HG03066 (cell line): Measurements from ENCODE around the gene NME9.

Experiments used
- ATAC-seq: cut with Tn5 transposase; IDR thresholded peaks from one replicate; pipeline ENCODE4 v1.9.1; 2021; ENCODE audit warnings: low read depth; ENCODE audit not compliant: unreplicated experiment

NME9 gene

GRCh38 chr3:138284957-138285477 lies 44.6 kb downstream of the NME9 start:
- ATAC-seq, result no peak

GRCh38 chr3:138284079-138284478 lies 45.6 kb downstream of the NME9 start:
- ATAC-seq, result no peak

DNA sequence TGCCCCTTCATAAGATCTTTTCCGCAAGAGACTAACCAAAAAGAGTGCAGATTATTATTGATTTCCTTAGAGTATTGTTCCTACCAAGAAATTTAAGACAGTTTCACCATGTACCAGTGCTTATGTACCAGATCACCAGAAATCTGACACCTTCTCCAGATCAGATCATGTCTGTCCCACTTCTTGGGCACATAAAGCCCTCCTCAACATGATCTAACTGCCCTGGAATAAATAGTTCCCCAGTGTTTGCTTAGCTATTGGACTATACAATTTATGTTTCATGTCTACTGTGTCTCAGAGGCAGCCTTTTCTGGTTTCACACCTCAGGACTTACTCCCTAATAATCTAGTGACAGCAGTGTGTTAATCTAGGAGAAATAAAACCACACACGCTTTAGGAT lies 46.8 kb downstream of the NME9 start:
- no peak for ATAC-seq

DNA sequence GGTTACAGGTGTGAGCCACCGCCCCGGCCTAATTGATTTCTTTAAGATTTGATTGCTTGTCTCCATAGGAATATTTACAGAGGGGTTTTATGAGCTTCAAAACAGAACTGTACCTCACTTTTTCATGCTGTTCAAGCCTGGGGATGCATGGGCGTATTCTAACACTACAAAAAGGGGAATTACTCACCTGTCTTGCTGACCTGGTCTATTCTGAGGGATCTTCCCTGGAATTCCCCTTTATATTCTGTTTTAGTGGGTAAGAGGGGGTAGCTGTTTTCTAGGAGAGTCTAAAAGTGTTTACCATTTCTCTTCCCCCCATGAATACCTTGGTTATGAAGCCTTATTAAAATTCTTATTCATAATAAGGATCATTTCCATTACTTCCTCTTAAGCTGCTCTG lies 48.1 kb downstream of the NME9 start:
- no peak for ATAC-seq

GRCh38 chr3:138271189-138271794 lies 58.4 kb downstream of the NME9 start:
- ATAC-seq, result no peak

- ATAC-seq, result no peak
Observed at GRCh38 chr3:138270245-138270644, 59.4 kb downstream of the NME9 start.

DNA sequence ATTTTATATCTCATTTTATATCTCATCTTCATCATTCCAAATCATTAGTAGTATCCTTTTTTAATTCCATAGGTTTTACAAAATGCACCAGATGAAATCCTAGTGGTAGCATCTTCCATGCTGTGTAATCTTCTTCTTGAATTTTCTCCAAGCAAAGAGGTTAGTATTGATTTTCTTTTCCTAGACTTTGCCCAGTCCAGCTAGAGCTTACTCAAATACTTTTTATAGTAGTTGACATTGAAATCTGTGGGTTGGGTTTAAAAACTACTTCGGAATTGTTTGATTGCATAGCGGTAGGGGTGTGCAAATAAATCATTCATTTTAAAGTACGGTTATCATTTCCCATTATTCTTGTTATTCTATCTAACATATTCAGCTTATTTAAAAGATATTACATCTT lies 62.6 kb downstream of the NME9 start:
- no peak for ATAC-seq

- ATAC-seq, result no peak
Observed at GRCh38 chr3:138265745-138266144, 63.9 kb downstream of the NME9 start.

DNA sequence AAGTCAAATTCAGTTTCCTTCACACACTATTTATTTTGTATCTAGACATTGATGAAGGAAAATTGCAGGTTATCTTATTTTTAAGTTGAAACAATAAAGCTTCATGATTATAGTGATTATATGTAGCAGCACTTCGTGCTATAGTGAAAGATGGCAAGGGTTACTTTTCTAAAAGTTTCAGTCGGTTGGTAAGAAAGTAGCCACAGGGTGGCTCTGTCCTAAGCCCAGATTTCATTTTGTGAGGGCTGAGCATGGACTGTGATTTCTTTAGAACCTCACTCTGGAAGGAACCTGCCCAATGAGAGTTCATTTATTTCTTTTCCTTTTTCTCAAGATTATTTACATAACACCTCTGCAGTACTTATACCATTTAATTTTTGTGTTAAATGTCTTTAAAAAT lies 66.5 kb downstream of the NME9 start:
- ATAC-seq, result no peak

DNA sequence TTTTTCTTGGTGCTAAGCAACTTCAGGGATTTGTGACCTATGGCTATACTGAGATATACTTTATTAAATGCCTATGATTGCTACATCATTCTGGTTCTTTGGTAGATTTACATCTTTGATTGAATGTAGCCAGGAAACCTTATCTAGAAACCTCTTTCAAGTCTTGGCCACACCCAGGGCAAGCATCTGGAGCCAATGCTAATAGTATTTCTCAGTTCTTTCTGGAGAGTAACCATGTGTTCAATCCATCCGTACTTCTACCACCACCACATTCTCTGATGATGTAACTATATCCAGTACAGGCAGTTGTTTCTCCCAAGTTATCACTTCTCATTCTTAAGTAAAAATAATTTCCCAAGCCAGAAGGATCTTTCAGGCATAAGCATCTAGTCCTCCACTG lies 69.0 kb downstream of the NME9 start:
- no peak for ATAC-seq

DNA sequence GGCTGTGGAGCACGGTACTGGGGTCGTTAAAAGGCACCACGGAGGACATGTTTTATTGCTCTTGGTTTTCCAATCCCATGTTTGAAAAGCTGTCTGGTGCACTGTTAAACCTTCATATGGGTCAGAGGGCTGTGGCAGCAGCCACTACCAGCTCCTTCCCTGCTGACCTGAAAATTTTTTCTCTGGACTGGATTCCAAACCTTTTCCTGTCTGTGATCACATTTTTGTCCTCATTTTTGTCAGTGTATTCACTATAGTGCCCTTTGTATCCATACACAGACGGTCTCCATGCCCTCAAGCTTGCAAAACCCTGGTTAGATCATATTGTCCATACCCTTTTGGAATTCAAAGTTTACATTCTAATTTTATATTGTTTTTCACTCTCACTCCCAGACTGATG lies 70.5 kb downstream of the NME9 start:
- ATAC-seq, result no peak

- no peak for ATAC-seq
Observed at GRCh38 chr3:138257986-138258385, 71.7 kb downstream of the NME9 start.

DNA sequence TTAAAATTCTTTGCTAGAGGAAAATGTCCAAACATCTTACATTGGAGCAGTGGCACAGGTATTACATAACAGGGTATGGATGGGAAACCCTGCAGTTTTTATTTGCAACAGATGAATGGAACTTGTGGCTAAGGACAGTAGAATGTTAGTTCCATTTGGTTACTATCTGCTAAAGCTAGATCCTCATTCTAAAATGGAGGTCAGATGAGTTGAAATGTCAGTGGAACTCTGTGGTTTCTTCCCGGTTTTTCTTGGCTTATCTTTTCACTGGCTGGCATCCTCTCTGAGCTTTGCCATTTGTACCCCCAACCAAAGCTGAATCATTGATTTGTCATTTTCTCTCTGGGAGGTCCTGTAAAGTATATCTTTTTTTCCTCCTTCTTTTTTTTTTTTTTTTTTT lies 73.6 kb downstream of the NME9 start:
- no peak for ATAC-seq

- no peak for ATAC-seq
Observed at GRCh38 chr3:138254216-138254615, 75.4 kb downstream of the NME9 start.

DNA sequence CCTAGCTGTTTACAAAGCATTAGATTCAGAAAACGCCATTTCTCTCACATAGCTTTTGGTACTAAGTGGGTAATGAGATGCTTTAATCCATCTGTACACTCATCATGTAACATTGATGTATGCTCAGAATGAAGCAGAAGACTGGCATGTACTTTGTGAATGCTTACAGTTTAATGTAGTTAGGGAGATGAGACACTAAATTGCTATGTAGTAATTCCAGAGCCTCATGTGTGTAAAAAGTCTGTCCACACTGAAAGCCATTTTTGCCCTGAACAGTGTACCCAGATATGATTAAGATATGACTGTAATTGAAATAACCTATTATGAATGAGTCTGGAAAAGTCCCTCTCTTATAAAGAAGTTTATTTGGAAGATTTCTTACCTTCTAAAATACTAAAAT lies 76.0 kb downstream of the NME9 start:
- ATAC-seq, result no peak
